ENCODE measurements around the gene DRC1. TPM values are rescaled to one million over a fixed set of nuclear protein-coding genes. Genes with fewer than 3 reads are reported as not detected.

Gene DRC1
- total RNA-seq, 4 donors from 2014 or later = not detected

GRCh38 chr2:26455037-26455669, 53.4 kb downstream of the DRC1 start:
- no peak for DNase-seq
- Histone ChIP-seq H3K4me3 (no peak overlapping the region), H3K27me3 (no peaks in the 10 kb centered on the region), H3K4me1 (no peaks in the 10 kb centered on the region), H3K27ac (no peak overlapping the region), H3K9me3 (no peaks in the 10 kb centered on the region), H3K36me3 (no peaks in the 10 kb centered on the region)
- TF ChIP-seq POLR2A (IDR thresholded peaks at IDR 0.05) (no peak), POLR2AphosphoS5 (IDR thresholded peaks at IDR 0.05) (no peak), EP300 (IDR thresholded peaks at IDR 0.05; ENCODE audit: low read depth) (no peak), CTCF (IDR thresholded peaks at IDR 0.05) (no peak)
- intact Hi-C loops (cut with DNase I; ENCODE audit: low total_unique reads) = no loop called here
- 78% methylated on average over 11 of the region's 11 CpGs; no CpG with 5 or more reads in 1 of the 2 donors for WGBS, 2 donors (ENCODE audit: low coverage in 1 of 2)
- in situ Hi-C loops (cut with MboI; ENCODE audit: low pct_ligation_motif_present in 1 of 4, low pct_unique_long_range_greater_than_20kb in 1 of 4, low sequenced_read_pairs in 3 of 4) = no loop called here

DNA sequence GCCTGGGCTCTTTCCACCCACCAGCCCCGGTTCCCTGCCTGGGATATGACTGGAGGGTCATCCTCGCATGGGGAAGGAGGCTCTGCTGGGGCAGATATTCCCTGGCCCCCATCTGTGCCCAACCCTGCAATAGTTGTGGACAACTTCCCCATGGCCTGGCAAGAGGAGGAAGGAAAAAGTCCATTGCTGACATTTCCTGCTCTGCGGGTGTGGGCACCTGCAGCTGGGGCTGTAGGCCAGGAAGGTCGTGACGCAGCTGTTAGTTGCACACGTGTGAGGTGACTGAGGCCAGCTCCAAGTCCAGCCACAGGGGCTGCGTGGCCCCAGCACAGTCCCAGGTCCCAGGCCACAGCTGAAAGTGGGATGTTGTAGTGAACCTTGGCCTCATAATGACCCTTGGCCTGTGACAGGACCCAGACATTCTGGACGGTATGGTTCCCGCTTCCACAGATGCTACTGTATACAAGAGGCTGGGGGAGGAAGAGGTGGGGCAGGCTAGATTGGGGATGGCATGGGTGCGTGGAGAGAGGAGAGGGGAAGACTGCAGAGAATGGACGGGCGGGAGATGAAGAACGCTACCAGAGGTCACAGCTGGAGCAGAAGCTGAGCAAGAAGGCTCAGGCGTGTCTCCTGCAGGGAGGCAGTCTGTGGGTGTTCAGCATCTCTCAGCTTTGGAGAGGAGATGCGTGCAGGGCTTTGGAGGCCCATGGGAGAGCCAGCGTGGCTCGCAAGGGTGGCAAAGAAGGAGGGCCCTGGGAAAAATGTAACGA, 54.1 kb downstream of the DRC1 start:
- H3K4me3 ChIP-seq = no peak overlapping the region
- in situ Hi-C loops (cut with MboI; ENCODE audit: low pct_ligation_motif_present in 1 of 4, low pct_unique_long_range_greater_than_20kb in 1 of 4, low sequenced_read_pairs in 3 of 4) = no loop called here
- no peaks in the 10 kb centered on the region for H3K4me1 ChIP-seq
- no peaks in the 10 kb centered on the region for H3K9me3 ChIP-seq
- H3K27me3 ChIP-seq = no peaks in the 10 kb centered on the region
- TF ChIP-seq POLR2A (IDR thresholded peaks at IDR 0.05) (no peak), EP300 (IDR thresholded peaks at IDR 0.05; ENCODE audit: low read depth) (no peak), POLR2AphosphoS5 (IDR thresholded peaks at IDR 0.05) (no peak), CTCF (IDR thresholded peaks at IDR 0.05) (no peak)
- H3K27ac ChIP-seq = no peak overlapping the region
- no peaks in the 10 kb centered on the region for H3K36me3 ChIP-seq
- DNase-seq = no peak
- WGBS, 2 donors (ENCODE audit: low coverage in 1 of 2) = 81 to 92% methylated on average over 8 to 16 of the region's 18 CpGs
- intact Hi-C loops (cut with DNase I; ENCODE audit: low total_unique reads) = no loop called here

GRCh38 chr2:26456440-26457250, 54.9 kb downstream of the DRC1 start:
- 95 to 100% methylated on average over 2 to 10 of the region's 10 CpGs for WGBS, 2 donors (ENCODE audit: low coverage in 1 of 2)
- H3K9me3 ChIP-seq = no peaks in the 10 kb centered on the region
- no peaks in the 10 kb centered on the region for H3K27me3 ChIP-seq
- no peaks in the 10 kb centered on the region for H3K36me3 ChIP-seq
- H3K27ac ChIP-seq = no peak overlapping the region
- no peak overlapping the region for H3K4me3 ChIP-seq
- TF ChIP-seq EP300 (IDR thresholded peaks at IDR 0.05; ENCODE audit: low read depth) (no peak), POLR2AphosphoS5 (IDR thresholded peaks at IDR 0.05) (no peak), POLR2A (IDR thresholded peaks at IDR 0.05) (no peak), CTCF (IDR thresholded peaks at IDR 0.05) (no peak)
- intact Hi-C loops (cut with DNase I; ENCODE audit: low total_unique reads) (no loop called here), in situ Hi-C loops (cut with MboI; ENCODE audit: low pct_ligation_motif_present in 1 of 4, low pct_unique_long_range_greater_than_20kb in 1 of 4, low sequenced_read_pairs in 3 of 4) (no loop called here)
- no peak for DNase-seq
- H3K4me1 ChIP-seq = no peaks in the 10 kb centered on the region

GRCh38 chr2:26457251-26457666, 55.5 kb downstream of the DRC1 start:
- TF ChIP-seq EP300 (IDR thresholded peaks at IDR 0.05; ENCODE audit: low read depth) = no peak
- no peak for TF ChIP-seq CTCF (IDR thresholded peaks at IDR 0.05)
- no peak for TF ChIP-seq POLR2AphosphoS5 (IDR thresholded peaks at IDR 0.05)
- TF ChIP-seq POLR2A (IDR thresholded peaks at IDR 0.05) = no peak
- DNase-seq = no peak
- H3K27me3 ChIP-seq = no peaks in the 10 kb centered on the region
- H3K27ac ChIP-seq = no peak overlapping the region
- no peaks in the 10 kb centered on the region for H3K36me3 ChIP-seq
- no peaks in the 10 kb centered on the region for H3K4me1 ChIP-seq
- WGBS, 2 donors (ENCODE audit: low coverage in 1 of 2) = 77% methylated on average over 11 of the region's 11 CpGs; no CpG with 5 or more reads in 1 of the 2 donors
- no peak overlapping the region for H3K4me3 ChIP-seq
- H3K9me3 ChIP-seq = no peaks in the 10 kb centered on the region
- in situ Hi-C loops (cut with MboI; ENCODE audit: low pct_ligation_motif_present in 1 of 4, low pct_unique_long_range_greater_than_20kb in 1 of 4, low sequenced_read_pairs in 3 of 4) = no loop called here
- intact Hi-C loops (cut with DNase I; ENCODE audit: low total_unique reads) = no loop called here
